ENCODE measurements around the gene TCF3.
"Not testable (repeated sequence)": the region's sequence is repeated elsewhere in the genome, so short reads cannot be mapped to it uniquely, and the experiment has no call there.

TCF3 gene

GRCh38 chr19:1672769-1673644 is 20.6 kb upstream of the TCF3 start:
- DNase-seq (ENCODE audit: low spot score), result no peak

- peak; percentile 67 for DNase-seq (ENCODE audit: low spot score)
Measured at GRCh38 chr19:1672038-1672768, 19.8 kb upstream of the TCF3 start.

- DNase-seq (ENCODE audit: low spot score), result peak; percentile 64
Measured at GRCh38 chr19:1671716-1672037, 19.3 kb upstream of the TCF3 start.

- not testable (repeated sequence) for DNase-seq (ENCODE audit: low spot score)
Measured at GRCh38 chr19:1670747-1671146, 18.3 kb upstream of the TCF3 start.

- DNase-seq (ENCODE audit: low spot score), result no peak
Measured at GRCh38 chr19:1668486-1669270, 16.3 kb upstream of the TCF3 start.

GRCh38 chr19:1668048-1668485 is 15.7 kb upstream of the TCF3 start:
- DNase-seq (ENCODE audit: low spot score), result no peak

GRCh38 chr19:1665565-1666047 is 13.2 kb upstream of the TCF3 start:
- DNase-seq (ENCODE audit: low spot score), result no peak

- DNase-seq (ENCODE audit: low spot score), result no peak
Measured at GRCh38 chr19:1663852-1664251, 11.4 kb upstream of the TCF3 start.

GRCh38 chr19:1663227-1663626 is 10.8 kb upstream of the TCF3 start:
- DNase-seq (ENCODE audit: low spot score), result not testable (repeated sequence)

- DNase-seq (ENCODE audit: low spot score), result no peak
Measured at GRCh38 chr19:1661995-1662394, 9.6 kb upstream of the TCF3 start.

- DNase-seq (ENCODE audit: low spot score), result no peak
Measured at GRCh38 chr19:1659084-1659427, 6.6 kb upstream of the TCF3 start.

GRCh38 chr19:1658150-1659083 is 6.0 kb upstream of the TCF3 start:
- DNase-seq (ENCODE audit: low spot score), result no peak

- no peak for DNase-seq (ENCODE audit: low spot score)
Measured at GRCh38 chr19:1657746-1658145, 5.3 kb upstream of the TCF3 start.

- DNase-seq (ENCODE audit: low spot score), result no peak
Measured at GRCh38 chr19:1656988-1657536, 4.6 kb upstream of the TCF3 start.

GRCh38 chr19:1655987-1656608 is 3.7 kb upstream of the TCF3 start:
- DNase-seq (ENCODE audit: low spot score), result no peak

- no peak for DNase-seq (ENCODE audit: low spot score)
Measured at GRCh38 chr19:1655131-1655981, 2.9 kb upstream of the TCF3 start.

GRCh38 chr19:1654178-1654792 is 1.9 kb upstream of the TCF3 start:
- DNase-seq (ENCODE audit: low spot score), result no peak

GRCh38 chr19:1653300-1653628 is 849 bp upstream of the TCF3 start:
- no peak for DNase-seq (ENCODE audit: low spot score)

- DNase-seq (ENCODE audit: low spot score), result peak; percentile 83
Measured at GRCh38 chr19:1651568-1652291, 685 bp downstream of the TCF3 start.

All from HuH-7.5 (cell line).